Activated T-cell treated with anti-CD3 and anti-CD28 coated beads for 4 hours (primary cell): ENCODE data around the gene EVX2.

Experiments
- DNase-seq: peaks from one replicate; pipeline ENCODE4 v3.0.0-alpha.2; 2020

EVX2 gene

GRCh38 chr2:176039375-176039774 is 44.4 kb downstream of the EVX2 start:
- no peak for DNase-seq

- no peak for DNase-seq
Measured at GRCh38 chr2:176038694-176039093, 45.1 kb downstream of the EVX2 start.

- DNase-seq: no peak
Measured at GRCh38 chr2:176035013-176035691, 48.6 kb downstream of the EVX2 start.

GRCh38 chr2:176027806-176028205 is 56.0 kb downstream of the EVX2 start:
- DNase-seq: no peak
